Measurements from ENCODE around the gene DEPDC4. TPM values are rescaled to one million over a fixed set of nuclear protein-coding genes. Genes with fewer than 3 reads are reported as not detected.

DEPDC4 gene
- total and polyA plus RNA-seq, 2 experiments from 2014 or later, result 2.2 to 9.4 TPM

- TF ChIP-seq STAT1 (IDR thresholded peaks at IDR 0.05; ENCODE audit: unreplicated experiment) (no peak), POLR2AphosphoS5 (IDR thresholded peaks at IDR 0.05; ENCODE audit: low read depth) (no peak), EZH2phosphoT487 (IDR thresholded peaks at IDR 0.05; ENCODE audit: unreplicated experiment) (no peak), ZNF331 (CRISPR knock-in tag; IDR thresholded peaks at IDR 0.05; ENCODE audit: low read depth) (no peak), NANOG (IDR thresholded peaks at IDR 0.05; ENCODE audit: borderline replicate concordance) (no peak)
These were observed 73.8 kb downstream of the DEPDC4 start (continued) for GRCh38 chr12:100193085-100193484.

Small RNA genes within 50 kb of the gene (small RNA-seq; reads per million reads assigned to genes)
- gene RF00019 (ENCODE audit: low replicate concordance), result not detected

Other genes starting within 250 kb of the DEPDC4 start
- gene BLTP3B, start 124.2 kb downstream of the DEPDC4 start, total RNA-seq (2014; rRNA removed; shearing (Covaris generic)), result 22.6 and 35.8 TPM in 2 replicates
- gene BLTP3B, start 124.2 kb downstream of the DEPDC4 start, polyA plus RNA-seq (2016; fragmentation: Nextera tagmentation; extraction: Ambion mirVana), result 9.5 and 11.2 TPM in 2 replicates
- 30.1 and 44.7 TPM in 2 replicates for gene ACTR6, start 66.3 kb downstream of the DEPDC4 start, total RNA-seq (2014; rRNA removed; shearing (Covaris generic))
- 42.5 and 44.2 TPM in 2 replicates for gene ACTR6, start 66.3 kb downstream of the DEPDC4 start, polyA plus RNA-seq (2016; fragmentation: Nextera tagmentation; extraction: Ambion mirVana)
- 57.5 and 61.2 TPM in 2 replicates for gene SCYL2, start 98 bp upstream of the DEPDC4 start, total RNA-seq (2014; rRNA removed; shearing (Covaris generic))
- 15.0 and 15.2 TPM in 2 replicates for gene SCYL2, start 98 bp upstream of the DEPDC4 start, polyA plus RNA-seq (2016; fragmentation: Nextera tagmentation; extraction: Ambion mirVana)
- 0.24 TPM in 1 of 2 replicates, not detected in the other for gene SLC17A8, start 90.0 kb upstream of the DEPDC4 start, total RNA-seq (2014; rRNA removed; shearing (Covaris generic))
- 0.05 TPM in 1 of 2 replicates, not detected in the other for gene SLC17A8, start 90.0 kb upstream of the DEPDC4 start, polyA plus RNA-seq (2016; fragmentation: Nextera tagmentation; extraction: Ambion mirVana)
- gene NR1H4, start 206.8 kb upstream of the DEPDC4 start, total RNA-seq (2014; rRNA removed; shearing (Covaris generic)), result not detected in 2 replicates
- not detected in 2 replicates for gene NR1H4, start 206.8 kb upstream of the DEPDC4 start, polyA plus RNA-seq (2016; fragmentation: Nextera tagmentation; extraction: Ambion mirVana)